Nephron (organoid): ENCODE results near the gene FUT7.

Experiments
- H3K27ac Mint-ChIP-seq, 3 experiments: 2 replicates each; pipeline ENCODE4 v1.8.0; 2020; ENCODE audit warnings: mixed read lengths in 3 of 3, mild to moderate bottlenecking in 2 of 3, moderate library complexity in 1 of 3
- H3K27me3 Mint-ChIP-seq: 2 replicates; pipeline ENCODE4 v1.8.0; 2021; ENCODE audit warnings: low read depth, mild to moderate bottlenecking, moderate library complexity, mixed read lengths
- H3K36me3 Mint-ChIP-seq: 2 replicates; pipeline ENCODE4 v1.8.0; 2020; ENCODE audit warnings: low read depth, mixed read lengths
- H3K4me1 Mint-ChIP-seq: 2 replicates; pipeline ENCODE4 v1.8.0; 2020; ENCODE audit warnings: mixed read lengths
- H3K4me3 Mint-ChIP-seq, 3 experiments: 2 replicates each; pipeline ENCODE4 v1.8.0; 2020; ENCODE audit warnings: mild to moderate bottlenecking in 3 of 3, mixed read lengths in 3 of 3, moderate library complexity in 2 of 3
- H3K9me3 Mint-ChIP-seq: 2 replicates; pipeline ENCODE4 v1.8.0; 2020; ENCODE audit warnings: mixed read lengths
- CTCF ChIP-seq, 3 experiments: fragments of 200-600 bp; sonication (generic); IDR thresholded peaks; one replicate each; pipeline ENCODE4 v1.5.0; 2021; ENCODE audit warnings: antibody characterized with exemption in 3 of 3; ENCODE audit not compliant: unreplicated experiment in 3 of 3

FUT7 gene

GRCh38 chr9:137040568-137040967 is 8.7 kb upstream of the FUT7 start:
- Mint-ChIP-seq H3K4me1 (no peaks in the 10 kb centered on the region), H3K9me3 (no peaks in the 10 kb centered on the region), H3K27me3 (peaks cover 20% of the 10 kb centered on the region), H3K4me3 (no peak overlapping the region), H3K27ac (no peak overlapping the region), H3K36me3 (no peaks in the 10 kb centered on the region)
- TF ChIP-seq CTCF (IDR thresholded peaks at IDR 0.05; ENCODE audit: unreplicated experiment in 3 of 3): no peak

- no peaks in the 10 kb centered on the region for H3K36me3 Mint-ChIP-seq
- no peak for TF ChIP-seq CTCF (IDR thresholded peaks at IDR 0.05; ENCODE audit: unreplicated experiment in 3 of 3)
- peaks cover 15% of the 10 kb centered on the region for H3K27me3 Mint-ChIP-seq
- no peak overlapping the region for H3K4me3 Mint-ChIP-seq
- no peaks in the 10 kb centered on the region for H3K9me3 Mint-ChIP-seq
- no peak overlapping the region for H3K27ac Mint-ChIP-seq
- no peaks in the 10 kb centered on the region for H3K4me1 Mint-ChIP-seq
These were observed 7.9 kb upstream of the FUT7 start for GRCh38 chr9:137039611-137040366.

- no peak for TF ChIP-seq CTCF (IDR thresholded peaks at IDR 0.05; ENCODE audit: unreplicated experiment in 3 of 3)
- no peaks in the 10 kb centered on the region for H3K4me1 Mint-ChIP-seq
- H3K4me3 Mint-ChIP-seq: no peak overlapping the region
- peaks cover 6% of the 10 kb centered on the region for H3K27me3 Mint-ChIP-seq
- H3K27ac Mint-ChIP-seq: no peak overlapping the region
- no peaks in the 10 kb centered on the region for H3K36me3 Mint-ChIP-seq
- H3K9me3 Mint-ChIP-seq: no peaks in the 10 kb centered on the region
These were observed 7.0 kb upstream of the FUT7 start for GRCh38 chr9:137038916-137039315.

- H3K27ac Mint-ChIP-seq: no peak overlapping the region
- H3K9me3 Mint-ChIP-seq: no peaks in the 10 kb centered on the region
- H3K4me1 Mint-ChIP-seq: no peaks in the 10 kb centered on the region
- H3K4me3 Mint-ChIP-seq: no peak overlapping the region
- no peaks in the 10 kb centered on the region for H3K36me3 Mint-ChIP-seq
- TF ChIP-seq CTCF (IDR thresholded peaks at IDR 0.05; ENCODE audit: unreplicated experiment in 3 of 3): no peak
- H3K27me3 Mint-ChIP-seq: peaks cover under 1% of the 10 kb centered on the region
These were observed 5.6 kb upstream of the FUT7 start for GRCh38 chr9:137037483-137037882.

- no peak overlapping the region for H3K4me3 Mint-ChIP-seq
- H3K9me3 Mint-ChIP-seq: no peaks in the 10 kb centered on the region
- peaks cover 3% of the 10 kb centered on the region for H3K27me3 Mint-ChIP-seq
- no peak overlapping the region for H3K27ac Mint-ChIP-seq
- no peaks in the 10 kb centered on the region for H3K4me1 Mint-ChIP-seq
- no peaks in the 10 kb centered on the region for H3K36me3 Mint-ChIP-seq
- TF ChIP-seq CTCF (IDR thresholded peaks at IDR 0.05; ENCODE audit: unreplicated experiment in 3 of 3): no peak
These were observed 5.1 kb upstream of the FUT7 start for GRCh38 chr9:137037035-137037434.

GRCh38 chr9:137035937-137036336 is 4.0 kb upstream of the FUT7 start:
- no peak for TF ChIP-seq CTCF (IDR thresholded peaks at IDR 0.05; ENCODE audit: unreplicated experiment in 3 of 3)
- Mint-ChIP-seq H3K4me3 (no peak overlapping the region), H3K36me3 (no peaks in the 10 kb centered on the region), H3K27ac (no peak overlapping the region), H3K9me3 (no peaks in the 10 kb centered on the region), H3K27me3 (peaks cover 3% of the 10 kb centered on the region), H3K4me1 (no peaks in the 10 kb centered on the region)
